ENCODE results near the gene TIAM2.

- TF ChIP-seq CTCF (IDR thresholded peaks at IDR 0.05; ENCODE audit: low read length) (no peak), EZH2 (IDR thresholded peaks at IDR 0.05; ENCODE audit: borderline replicate concordance, low read length) (no peak)
Observed at GRCh38 chr6:154969796-154970195, 25.3 kb upstream of the TIAM2 start.

All from OCI-LY1 (cell line).